BJ (cell line): Measurements from ENCODE around the gene C6orf120. TPM values are rescaled to one million over a fixed set of nuclear protein-coding genes. Genes with fewer than 3 reads are reported as not detected.

Source experiments
- CTCF ChIA-PET: fragments of 350-600 bp; formaldehyde crosslinking; extraction: SDS; loops from one replicate; lab custom pipeline; 2021; ENCODE audit warnings: antibody characterized with exemption, inconsistent platforms; lab: Yijun Ruan, JAX
- POLR2A ChIA-PET: fragments of 300-600 bp; sonication (Branson Sonifier 250); formaldehyde crosslinking; extraction: SDS; loops from one replicate; lab custom pipeline; 2021; ENCODE audit warnings: antibody characterized with exemption; lab: Charles Lee
- DNase-seq: peaks from one replicate; pipeline ENCODE4 v3.0.0-alpha.2; 2011; ENCODE audit warnings: low read depth
- H3K27me3 ChIP-seq: 2 replicates; pipeline ENCODE4 v1.6.0; 2011; ENCODE audit warnings: low read length; ENCODE audit not compliant: control insufficient read depth, insufficient read depth
- H3K36me3 ChIP-seq: 2 replicates; pipeline ENCODE4 v1.5.1; 2011; ENCODE audit warnings: low read length; ENCODE audit not compliant: control insufficient read depth, insufficient read depth
- H3K4me3 ChIP-seq: 2 replicates; pipeline ENCODE4 v1.5.1; 2011; ENCODE audit warnings: low read depth, mild to moderate bottlenecking, control low read depth, low read length
- CTCF ChIP-seq: IDR thresholded peaks from 2 replicates; pipeline ENCODE4 v1.5.1; 2011; ENCODE audit warnings: low read depth, mild to moderate bottlenecking, control low read depth, inconsistent platforms, low read length, moderate library complexity; ENCODE audit not compliant: insufficient read depth
- polyA plus RNA-seq: library from polyadenylated mRNA; depleted of rRNA; stranded (reverse); fragments of >200 nt; gene quantifications from 2 replicates; pipeline ENCODE4 v1.2.3, GENCODE V29; 2011

Gene C6orf120
- polyA plus RNA-seq, 1 experiment, result 13.2 TPM

DNA sequence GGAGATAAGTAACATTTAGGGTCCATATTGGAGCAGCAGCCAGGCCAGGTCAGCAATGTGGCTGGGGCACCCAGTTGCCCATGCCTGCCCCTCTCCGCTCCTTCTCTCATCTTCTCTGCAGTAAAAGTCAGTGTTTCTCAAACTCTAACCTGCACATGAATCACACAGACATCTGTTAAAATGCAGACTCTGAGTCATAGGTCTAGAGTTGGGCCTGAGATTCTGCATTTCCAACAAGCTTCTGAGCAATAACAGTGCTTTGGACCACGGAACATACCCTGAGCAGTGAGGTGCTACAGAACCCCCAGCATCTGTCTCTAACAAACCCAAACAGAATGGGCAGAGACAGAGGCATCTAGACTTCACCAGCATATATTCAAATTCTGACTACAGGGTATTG, 12.3 kb downstream of the C6orf120 start:
- TF ChIP-seq CTCF, result no peak
- Histone ChIP-seq H3K27me3 (no peaks in the 10 kb centered on the region), H3K36me3 (peaks cover 8% of the 10 kb centered on the region; the same call in 1 of the 2 replicates), H3K4me3 (no peak overlapping the region)
- no peak for DNase-seq
- ChIA-PET CTCF (no interaction called here), POLR2A (no interaction called here)

DNA sequence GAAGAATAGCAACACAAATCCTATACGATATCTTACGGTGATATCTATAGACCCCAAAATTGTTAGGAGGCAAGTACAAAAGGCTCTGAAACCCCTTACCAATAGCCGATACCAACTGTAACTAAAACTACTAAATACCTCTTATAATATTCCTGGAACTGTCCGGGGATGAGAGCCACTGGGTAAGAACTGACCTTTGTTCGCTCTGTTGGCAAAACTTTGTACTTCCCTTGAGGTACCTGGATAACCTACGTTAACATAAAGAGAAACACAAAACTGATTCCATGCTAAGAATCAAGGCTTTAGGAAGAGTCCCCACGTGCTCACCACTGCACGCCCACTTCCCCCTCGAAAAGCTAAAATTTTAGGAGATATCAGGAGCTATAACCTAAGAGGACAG, 12.7 kb downstream of the C6orf120 start:
- POLR2A ChIA-PET, result no interaction called here
- no peak for DNase-seq
- CTCF ChIA-PET, result interaction anchor here (0.6 kb wide), 1 partner anchor 11 kb away, joined by 3 read pairs; no protein-coding TSS in a partner anchor
- TF ChIP-seq CTCF, result no peak
- Histone ChIP-seq H3K4me3 (no peak overlapping the region), H3K36me3 (peaks cover 8% of the 10 kb centered on the region; the same call in 1 of the 2 replicates), H3K27me3 (no peaks in the 10 kb centered on the region)

GRCh38 chr6:169719117-169719516, 17.2 kb downstream of the C6orf120 start:
- Histone ChIP-seq H3K27me3 (no peaks in the 10 kb centered on the region), H3K4me3 (no peak overlapping the region), H3K36me3 (peaks cover 3% of the 10 kb centered on the region; the same call in 1 of the 2 replicates)
- no peak for TF ChIP-seq CTCF
- ChIA-PET POLR2A (no interaction called here), CTCF (interaction anchor here (1.3 kb wide), 1 partner anchor 10 kb away, joined by 3 read pairs; no protein-coding TSS in a partner anchor)
- DNase-seq, result no peak

GRCh38 chr6:169720207-169720855, 18.4 kb downstream of the C6orf120 start:
- no peak overlapping the region for H3K4me3 ChIP-seq
- H3K27me3 ChIP-seq, result no peaks in the 10 kb centered on the region
- DNase-seq, result no peak
- TF ChIP-seq CTCF, result no peak
- ChIA-PET POLR2A (no interaction called here), CTCF (no interaction called here)
- H3K36me3 ChIP-seq, result no peaks in the 10 kb centered on the region; the same call in 1 of the 2 replicates

GRCh38 chr6:169722362-169723199, 20.7 kb downstream of the C6orf120 start:
- H3K36me3 ChIP-seq, result no peaks in the 10 kb centered on the region
- H3K27me3 ChIP-seq, result no peaks in the 10 kb centered on the region
- ChIA-PET POLR2A (no interaction called here), CTCF (no interaction called here)
- peak overlapping the region; percentile 75 for H3K4me3 ChIP-seq
- TF ChIP-seq CTCF, result no peak
- no peak for DNase-seq
